HEK293 (cell line): Measurements from ENCODE around the gene THSD4.

Experiments used
- BCL11B ChIP-seq: fragments of 450-650 bp; formaldehyde crosslinking; IDR thresholded peaks from 2 replicates; pipeline ENCODE4 v1.5.1; 2016; ENCODE audit warnings: low read depth, missing biosample characterization, missing genetic modification characterization
- CTCF ChIP-seq: fragments of 450-650 bp; formaldehyde crosslinking; IDR thresholded peaks from 2 replicates; pipeline ENCODE4 v1.5.1; 2016; ENCODE audit warnings: missing biosample characterization, missing genetic modification characterization
- EGR2 ChIP-seq: fragments of 450-650 bp; formaldehyde crosslinking; IDR thresholded peaks from 2 replicates; pipeline ENCODE4 v1.5.1; 2016; ENCODE audit warnings: low read depth, missing biosample characterization, missing genetic modification characterization
- KLF10 ChIP-seq: fragments of 450-650 bp; IDR thresholded peaks from 2 replicates; pipeline ENCODE4 v1.5.1; 2018; ENCODE audit warnings: missing biosample characterization, mild to moderate bottlenecking, missing genetic modification characterization
- MYNN ChIP-seq: fragments of 450-650 bp; formaldehyde crosslinking; IDR thresholded peaks from 2 replicates; pipeline ENCODE4 v1.5.1; 2016; ENCODE audit warnings: missing biosample characterization, missing genetic modification characterization, borderline replicate concordance
- PBX3 ChIP-seq: sonication (generic); formaldehyde crosslinking; IDR thresholded peaks from 2 replicates; pipeline ENCODE4 v1.8.1; 2022; ENCODE audit warnings: mild to moderate bottlenecking, moderate library complexity, missing genetic modification reagents
- SP3 ChIP-seq: fragments of 450-650 bp; formaldehyde crosslinking; IDR thresholded peaks from 2 replicates; pipeline ENCODE4 v1.5.1; 2016; ENCODE audit warnings: missing biosample characterization, missing genetic modification characterization
- ZFP41 ChIP-seq: fragments of 450-650 bp; formaldehyde crosslinking; IDR thresholded peaks from 2 replicates; pipeline ENCODE4 v1.5.1; 2016; ENCODE audit warnings: missing biosample characterization, missing genetic modification characterization, borderline replicate concordance
- ZNF24 ChIP-seq: fragments of 450-650 bp; formaldehyde crosslinking; IDR thresholded peaks from 2 replicates; pipeline ENCODE4 v1.5.1; 2016; ENCODE audit warnings: missing biosample characterization, missing genetic modification characterization
- ZNF324 ChIP-seq: fragments of 450-650 bp; formaldehyde crosslinking; IDR thresholded peaks from 2 replicates; pipeline ENCODE4 v1.5.1; 2016; ENCODE audit warnings: missing biosample characterization, missing genetic modification characterization
- ZNF404 ChIP-seq: fragments of 450-650 bp; formaldehyde crosslinking; IDR thresholded peaks from 2 replicates; pipeline ENCODE4 v1.5.1; 2017; ENCODE audit warnings: missing biosample characterization, missing genetic modification characterization
- ZNF76 ChIP-seq: fragments of 450-650 bp; formaldehyde crosslinking; IDR thresholded peaks from 2 replicates; pipeline ENCODE4; 2016; ENCODE audit warnings: low read depth, missing biosample characterization, missing genetic modification characterization, borderline replicate concordance
- TF ChIP-seq, protein P1 (sequence below): fragments of 450-650 bp; formaldehyde crosslinking; IDR thresholded peaks from 2 replicates; pipeline ENCODE4; 2016; ENCODE audit warnings: missing biosample characterization, missing genetic modification characterization

DNA sequence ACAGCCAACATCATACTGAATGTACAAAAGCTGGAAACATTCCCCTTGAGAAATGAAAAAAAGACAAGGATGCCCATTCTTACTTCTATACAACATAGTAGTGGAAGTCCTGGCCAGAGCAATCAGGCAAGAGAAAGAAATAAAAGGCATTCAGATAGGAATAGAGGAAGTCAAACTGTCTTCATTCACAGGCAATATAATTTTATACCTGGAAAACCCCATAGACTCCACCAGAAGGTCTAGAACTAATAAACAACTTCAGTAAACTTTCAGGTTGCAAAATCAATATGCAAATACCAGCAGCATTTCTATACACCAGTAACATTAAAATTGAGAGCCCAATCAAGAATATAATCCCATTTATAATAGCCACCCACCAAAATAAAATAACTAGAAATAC is 27.1 kb upstream of the THSD4 start:
- TF ChIP-seq MYNN (tag by site-specific recombination) (no peak), KLF10 (tag by site-specific recombination) (no peak), CTCF (tag by site-specific recombination) (no peak), ZNF24 (tag by site-specific recombination) (no peak), ZNF76 (tag by site-specific recombination) (no peak), ZNF324 (tag by site-specific recombination) (no peak), ZNF404 (tag by site-specific recombination) (no peak), SP3 (no peak), EGR2 (no peak), PBX3 (no peak), ZFP41 (tag by site-specific recombination) (no peak), BCL11B (tag by site-specific recombination) (no peak)
- TF ChIP-seq, protein P1, sequence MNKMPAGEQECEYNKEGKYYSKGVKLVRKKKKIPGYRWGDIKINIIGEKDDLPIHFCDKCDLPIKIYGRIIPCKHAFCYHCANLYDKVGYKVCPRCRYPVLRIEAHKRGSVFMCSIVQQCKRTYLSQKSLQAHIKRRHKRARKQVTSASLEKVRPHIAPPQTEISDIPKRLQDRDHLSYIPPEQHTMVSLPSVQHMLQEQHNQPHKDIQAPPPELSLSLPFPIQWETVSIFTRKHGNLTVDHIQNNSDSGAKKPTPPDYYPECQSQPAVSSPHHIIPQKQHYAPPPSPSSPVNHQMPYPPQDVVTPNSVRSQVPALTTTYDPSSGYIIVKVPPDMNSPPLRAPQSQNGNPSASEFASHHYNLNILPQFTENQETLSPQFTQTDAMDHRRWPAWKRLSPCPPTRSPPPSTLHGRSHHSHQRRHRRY (tag by site-specific recombination): no peak
